ENCODE measurements around the gene NPR2. TPM values are rescaled to one million over a fixed set of nuclear protein-coding genes. Genes with fewer than 3 reads are reported as not detected.

NPR2 gene
- total and polyA plus RNA-seq, 2 donors (not counting 3 experiments of a cell fraction or from before 2014, with no cell fraction given): 16.4 to 25.6 TPM

DNA sequence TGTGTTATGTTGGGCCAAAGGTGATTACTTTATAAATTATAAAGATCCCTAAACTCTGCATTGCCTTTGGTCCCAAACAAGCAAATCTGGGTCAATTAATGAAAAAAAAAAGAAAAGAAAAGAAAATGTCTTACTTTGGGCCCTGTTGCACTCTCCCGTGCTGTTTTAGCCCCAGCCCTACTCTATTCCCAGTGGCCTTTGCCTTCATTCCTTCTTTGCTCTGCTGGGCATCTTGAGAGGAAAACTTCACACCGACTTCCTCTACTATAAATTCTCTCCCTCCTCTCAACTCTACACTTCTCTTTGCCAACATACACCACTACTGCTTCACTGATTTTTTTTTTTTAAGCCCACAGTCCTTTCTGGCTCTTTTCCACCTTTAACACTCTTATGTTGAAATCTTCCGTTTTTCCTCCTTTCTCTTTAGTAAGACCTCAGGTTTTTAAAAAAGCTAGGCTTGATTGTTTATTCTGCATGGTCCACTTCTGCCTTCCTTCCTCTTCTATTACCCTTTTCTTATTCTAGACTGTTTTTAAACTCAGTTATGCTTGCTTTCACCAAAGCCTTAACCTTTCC, 32.8 kb upstream of the NPR2 start:
- dilution Hi-C loops (cut with MboI; ENCODE audit: extremely low pct_ligation_motif_present, low sequenced_read_pairs) (no loop called here), intact Hi-C loops (cut with micrococcal nuclease) (no loop called here)
- TF ChIP-seq JUN (IDR thresholded peaks at IDR 0.05; ENCODE audit: borderline replicate concordance, insufficient read depth, insufficient read length, low read depth) (no peak), POLR2A (IDR thresholded peaks at IDR 0.05; ENCODE audit: low read depth, low read length) (peak; percentile 34), MYC (IDR thresholded peaks at IDR 0.05; ENCODE audit: low read depth, low read length) (no peak)
- TF ChIP-seq, protein P1, sequence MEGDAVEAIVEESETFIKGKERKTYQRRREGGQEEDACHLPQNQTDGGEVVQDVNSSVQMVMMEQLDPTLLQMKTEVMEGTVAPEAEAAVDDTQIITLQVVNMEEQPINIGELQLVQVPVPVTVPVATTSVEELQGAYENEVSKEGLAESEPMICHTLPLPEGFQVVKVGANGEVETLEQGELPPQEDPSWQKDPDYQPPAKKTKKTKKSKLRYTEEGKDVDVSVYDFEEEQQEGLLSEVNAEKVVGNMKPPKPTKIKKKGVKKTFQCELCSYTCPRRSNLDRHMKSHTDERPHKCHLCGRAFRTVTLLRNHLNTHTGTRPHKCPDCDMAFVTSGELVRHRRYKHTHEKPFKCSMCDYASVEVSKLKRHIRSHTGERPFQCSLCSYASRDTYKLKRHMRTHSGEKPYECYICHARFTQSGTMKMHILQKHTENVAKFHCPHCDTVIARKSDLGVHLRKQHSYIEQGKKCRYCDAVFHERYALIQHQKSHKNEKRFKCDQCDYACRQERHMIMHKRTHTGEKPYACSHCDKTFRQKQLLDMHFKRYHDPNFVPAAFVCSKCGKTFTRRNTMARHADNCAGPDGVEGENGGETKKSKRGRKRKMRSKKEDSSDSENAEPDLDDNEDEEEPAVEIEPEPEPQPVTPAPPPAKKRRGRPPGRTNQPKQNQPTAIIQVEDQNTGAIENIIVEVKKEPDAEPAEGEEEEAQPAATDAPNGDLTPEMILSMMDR (IDR thresholded peaks at IDR 0.05; ENCODE audit: extremely low read depth in 1 of 2, insufficient read depth in 1 of 2, low read depth in 1 of 2, low read length in 2 of 2): no peak
- Histone ChIP-seq H3K27me3 (ENCODE audit: control insufficient read depth in 2 of 2, insufficient read depth in 2 of 2, low read length in 2 of 2) (no peaks in the 10 kb centered on the region), H3K9me3 (replicated peaks; ENCODE audit: control insufficient read depth, insufficient read depth, low read length) (no peaks in the 10 kb centered on the region), H3K9me1 (replicated peaks; ENCODE audit: control insufficient read depth, extremely low read depth, insufficient read depth, low read length) (no peaks in the 10 kb centered on the region), H3K79me2 (ENCODE audit: control insufficient read depth, insufficient read depth, low read length) (peaks cover 5% of the 10 kb centered on the region), H3K9ac (replicated peaks; ENCODE audit: extremely low read depth, insufficient read depth, low read length) (peak overlapping the region; percentile 93), H4K20me1 (replicated peaks; ENCODE audit: control insufficient read depth, extremely low read depth, insufficient read depth, low read length) (no peaks in the 10 kb centered on the region), H3K36me3 (ENCODE audit: control insufficient read depth in 2 of 2, extremely low read depth in 1 of 2, insufficient read depth in 2 of 2, low read length in 2 of 2) (no peaks in the 10 kb centered on the region), H3K4me2 (ENCODE audit: insufficient read depth, low read length) (peak overlapping the region; percentile 14), H3K4me3 (replicated peaks in 1 of 3; ENCODE audit: insufficient read depth in 1 of 3, low read depth in 1 of 3, low read length in 3 of 3) (no peak overlapping the region), H3K4me1 (ENCODE audit: control insufficient read depth, extremely low read depth, insufficient read depth, low read length) (peaks cover 85% of the 10 kb centered on the region), H2AFZ (ENCODE audit: low read depth, low read length) (no peak overlapping the region), H3K27ac (ENCODE audit: insufficient read depth, low read depth, low read length) (peak overlapping the region; percentile 97)
- POLR2A ChIA-PET: interaction anchor here (1.7 kb wide), 1 partner anchor 10 kb away, joined by 4 read pairs; no protein-coding TSS in a partner anchor
- peak; percentile 73 for DNase-seq (ENCODE audit: low read depth, low spot score)
- FAIRE-seq: no peak
- CTCF ChIA-PET: interaction anchor here (0.8 to 7.2 kb wide), 4 partner anchors 10 to 31 kb away, joined by 3 to 62 read pairs (median 12); partner anchors contain the start of genes GBA2 and RGP1
- BruUV-seq (replicated peaks): no TSS peak

GRCh38 chr9:35759795-35760194, 31.6 kb upstream of the NPR2 start:
- no peak overlapping the region for H3K4me2 ChIP-seq (ENCODE audit: insufficient read depth, low read length)
- DNase-seq (ENCODE audit: low read depth, low spot score) (no peak), FAIRE-seq (no peak)
- CTCF ChIA-PET: interaction anchor here (1.0 to 7.2 kb wide), 11 partner anchors 11 to 122 kb away, joined by 3 to 62 read pairs (median 6); partner anchors contain the start of genes GBA2 and RGP1
- dilution Hi-C loops (cut with MboI; ENCODE audit: extremely low pct_ligation_motif_present, low sequenced_read_pairs) (no loop called here), intact Hi-C loops (cut with micrococcal nuclease) (loop anchor here (1.0 kb wide), 3 partner anchors 10 to 23 kb away; partner anchors contain the start of genes GBA2 and RGP1)
- peak overlapping the region; percentile 76 for H3K27ac ChIP-seq (ENCODE audit: insufficient read depth, low read depth, low read length)
- H3K36me3 ChIP-seq (ENCODE audit: control insufficient read depth in 2 of 2, extremely low read depth in 1 of 2, insufficient read depth in 2 of 2, low read length in 2 of 2): no peaks in the 10 kb centered on the region
- H3K9ac ChIP-seq (replicated peaks; ENCODE audit: extremely low read depth, insufficient read depth, low read length): no peak overlapping the region
- no peak overlapping the region for H2AFZ ChIP-seq (ENCODE audit: low read depth, low read length)
- BruUV-seq (replicated peaks): no TSS peak
- no peak for TF ChIP-seq MAX (IDR thresholded peaks at IDR 0.05; ENCODE audit: insufficient read depth, insufficient read length)
- TF ChIP-seq POLR2A (IDR thresholded peaks at IDR 0.05; ENCODE audit: low read depth, low read length): no peak
- TF ChIP-seq GATA2 (IDR thresholded peaks at IDR 0.05; ENCODE audit: insufficient read depth, insufficient read length, low read depth, low read length): no peak
- no peak for TF ChIP-seq FOS (IDR thresholded peaks at IDR 0.05; ENCODE audit: borderline replicate concordance, insufficient read depth, low read length)
- no peak for TF ChIP-seq POLR2AphosphoS5 (IDR thresholded peaks at IDR 0.05; ENCODE audit: insufficient read depth, low read depth, low read length)
- TF ChIP-seq MYC (IDR thresholded peaks at IDR 0.05; ENCODE audit: low read depth, low read length): no peak
- TF ChIP-seq, protein P1 (IDR thresholded peaks at IDR 0.05; ENCODE audit: extremely low read depth in 1 of 2, insufficient read depth in 1 of 2, low read depth in 1 of 2, low read length in 2 of 2): no peak
- no peak for TF ChIP-seq JUN (IDR thresholded peaks at IDR 0.05; ENCODE audit: borderline replicate concordance, insufficient read depth, insufficient read length, low read depth)
- no peak for TF ChIP-seq EZH2 (IDR thresholded peaks at IDR 0.05; ENCODE audit: borderline replicate concordance, low read depth, low read length, severe bottlenecking)
- H3K27me3 ChIP-seq (ENCODE audit: control insufficient read depth in 2 of 2, insufficient read depth in 2 of 2, low read length in 2 of 2): no peaks in the 10 kb centered on the region
- no peaks in the 10 kb centered on the region for H4K20me1 ChIP-seq (replicated peaks; ENCODE audit: control insufficient read depth, extremely low read depth, insufficient read depth, low read length)
- POLR2A ChIA-PET: interaction anchor here (1.2 to 2.2 kb wide), 3 partner anchors 12 to 16 kb away, joined by 4 to 8 read pairs (median 4); no protein-coding TSS in a partner anchor
- no peaks in the 10 kb centered on the region for H3K9me3 ChIP-seq (replicated peaks; ENCODE audit: control insufficient read depth, insufficient read depth, low read length)
- no peaks in the 10 kb centered on the region for H3K9me1 ChIP-seq (replicated peaks; ENCODE audit: control insufficient read depth, extremely low read depth, insufficient read depth, low read length)
- no peak overlapping the region for H3K4me3 ChIP-seq (replicated peaks in 1 of 3; ENCODE audit: insufficient read depth in 1 of 3, low read depth in 1 of 3, low read length in 3 of 3)
- no peaks in the 10 kb centered on the region for H3K79me2 ChIP-seq (ENCODE audit: control insufficient read depth, insufficient read depth, low read length)
- H3K4me1 ChIP-seq (ENCODE audit: control insufficient read depth, extremely low read depth, insufficient read depth, low read length): peaks cover 72% of the 10 kb centered on the region
